Heart right ventricle (tissue), 16 donors: ENCODE data around the gene OR51B6. TPM values are rescaled to one million over a fixed set of nuclear protein-coding genes. Genes with fewer than 3 reads are reported as not detected.
"Not testable (repeated sequence)": the region's sequence is repeated elsewhere in the genome, so short reads cannot be mapped to it uniquely, and the experiment has no call there.

ENCODE experiments used
- ATAC-seq, 8 donors: fragments of 200-7000 bp; cut with Tn5 transposase; one replicate each; pipeline ENCODE4 v1.9.1; 2020; ENCODE audit warnings: mild to moderate bottlenecking in 8 of 8, moderate library complexity in 8 of 8, moderate number of reproducible peaks in 1 of 8
- DNase-seq, 2 donors: peaks; one replicate each; pipeline ENCODE4 v3.0.0-alpha.2; 2020
- H3K27ac ChIP-seq, 10 donors: fragments of 200-600 bp; sonication (generic) in 2 of 10; one replicate each; pipeline versions ENCODE4 v1.5.0 to v1.8.0; 2020 to 2022; ENCODE audit warnings: mild to moderate bottlenecking in 3 of 10
- H3K27me3 ChIP-seq, 7 donors: fragments of 200-600 bp; one replicate each; pipeline ENCODE4 v1.8.0; 2021 to 2022; ENCODE audit warnings: mild to moderate bottlenecking in 2 of 7
- H3K36me3 ChIP-seq, 9 donors: fragments of 200-600 bp; sonication (generic) in 1 of 9; one replicate each; pipeline versions ENCODE4 v1.5.0 to v1.8.0; 2020 to 2022; ENCODE audit warnings: mild to moderate bottlenecking in 2 of 9
- H3K4me1 ChIP-seq, 9 donors: fragments of 200-600 bp; sonication (generic) in 1 of 9; one replicate each; pipeline versions ENCODE4 v1.5.0 to v1.8.0; 2020 to 2022; ENCODE audit warnings: mild to moderate bottlenecking in 4 of 9
- H3K4me3 ChIP-seq, 10 donors: fragments of 200-600 bp; sonication (generic) in 2 of 10; one replicate each; pipeline versions ENCODE4 v1.5.0 to v1.8.0; 2020 to 2022; ENCODE audit warnings: mild to moderate bottlenecking in 7 of 10, moderate library complexity in 2 of 10
- H3K9me3 ChIP-seq, 11 donors: fragments of 200-600 bp in 10 of 11; sonication (generic) in 2 of 11; one replicate each; pipeline versions ENCODE4 v1.5.0 to v1.8.0; 2013 to 2022; ENCODE audit warnings: mild to moderate bottlenecking in 2 of 11, control low read depth in 1 of 11, moderate library complexity in 1 of 11
- CTCF ChIP-seq, 9 donors: fragments of 200-600 bp; sonication (generic) in 2 of 9; IDR thresholded peaks; one replicate each; pipeline versions ENCODE4 v1.5.0 to v1.8.0; 2021 to 2022; ENCODE audit warnings: antibody characterized with exemption in 9 of 9, mild to moderate bottlenecking in 5 of 9, moderate library complexity in 1 of 9
- WGBS, 2 donors: extraction: QIAGEN DNeasy Blood & Tissue Kit; methylation state at CpG; one replicate each; pipeline ENCODE4 v1.1.7; 2013; ENCODE audit warnings: inconsistent platforms in 1 of 2; 5-methylcytosine and 5-hydroxymethylcytosine counted together
- intact Hi-C, 10 donors: fragments of 100-400 bp; cut with DNase I; formaldehyde crosslinking; loops; one replicate each; pipeline versions ENCODE4 v1.11.1 to v1.14.2; 2022
- polyA plus RNA-seq, 2 donors: library from polyadenylated mRNA; stranded (reverse); fragments of 200-250 nt; gene quantifications; one replicate each; pipeline ENCODE4 v1.2.3, GENCODE V29; 2013
- total RNA-seq, 10 donors: library from RNA; stranded (reverse); fragmentation: NEBNext Ultra II Directional in 3 of 10; extraction: Animal tissue kit (Norgen Biotek cat#: 25700) in 3 of 10; gene quantifications; one replicate each; pipeline versions ENCODE4 v1.2.1 to v1.2.4, GENCODE V29; 2021 to 2023
- donor health status: Arrhythmogenic right ventricular cardiomyopathy.
- donor health status: ischemic (EF 13 %, LVEDD 7.1; RV severe dilation, severe dysfunction).
- donor health status: healthy with polysubstance abuse.
- donor health status: DM: no; HTN: yes; CAD: no.
- donor health status: DM: no; HTN: no; CAD: no.
- donor health status: ischemic (EF 25% LVEDD 6.9; RV normal size, moderate dysfunction).
- donor health status: ischemic (EF 25% LVEDD 5.7; RV mildly dilated, moderate dysfunction).
- donor health status: healthy.
- donor health status: DM: yes; HTN: yes; CAD: no.
- donor health status: Ischemic cardiomyopathy.
- donor health status: ischemic (EF 35%, LVEDD 5.7; RV mildly dilated, moderate dysfunction).
- donor health status: nonischemic (EF 11% LVEDD 7.7; RV severe dilation, severe dysfunction).
- donor health status: DM: yes; HTN: yes; CAD: no.
- donor health status: PGD.
- donor health status: ischemic (EF 29% LVEDD 5.4; RV normal size, mild dysfunction).
- donor health status: nonischemic (EF 23%, LVEDD 6.1; RV moderate dilation, normal function).

Gene OR51B6
- total and polyA plus RNA-seq, 12 donors: not detected

GRCh38 chr11:5335170-5335569 lies 16.1 kb upstream of the OR51B6 start:
- no peak overlapping the region for H3K27ac ChIP-seq
- H3K4me3 ChIP-seq: no peak overlapping the region
- DNase-seq (no peak), ATAC-seq (no peak)
- TF ChIP-seq CTCF (IDR thresholded peaks at IDR 0.05): no peak
- no peaks in the 10 kb centered on the region for H3K4me1 ChIP-seq
- no peaks in the 10 kb centered on the region for H3K9me3 ChIP-seq
- no peaks in the 10 kb centered on the region for H3K27me3 ChIP-seq
- 32 to 35% methylated on average over 1 of the region's 1 CpG for WGBS, 2 donors
- intact Hi-C loops: no loop called here
- no peaks in the 10 kb centered on the region for H3K36me3 ChIP-seq

GRCh38 chr11:5336331-5336730 lies 15.0 kb upstream of the OR51B6 start:
- intact Hi-C loops: no loop called here
- Histone ChIP-seq H3K4me1 (no peaks in the 10 kb centered on the region), H3K4me3 (no peak overlapping the region), H3K9me3 (no peaks in the 10 kb centered on the region), H3K36me3 (no peaks in the 10 kb centered on the region), H3K27me3 (no peaks in the 10 kb centered on the region), H3K27ac (no peak overlapping the region)
- no peak for ATAC-seq
- TF ChIP-seq CTCF (IDR thresholded peaks at IDR 0.05): no peak
- no peak for DNase-seq

GRCh38 chr11:5337253-5337652 lies 14.1 kb upstream of the OR51B6 start:
- H3K27ac ChIP-seq, DNase-seq, H3K4me1 ChIP-seq, intact Hi-C loops, H3K27me3 ChIP-seq, H3K4me3 ChIP-seq, H3K9me3 ChIP-seq, ATAC-seq, H3K36me3 ChIP-seq: not testable (repeated sequence)
- 69 to 79% methylated on average over 1 of the region's 1 CpG for WGBS, 2 donors

DNA sequence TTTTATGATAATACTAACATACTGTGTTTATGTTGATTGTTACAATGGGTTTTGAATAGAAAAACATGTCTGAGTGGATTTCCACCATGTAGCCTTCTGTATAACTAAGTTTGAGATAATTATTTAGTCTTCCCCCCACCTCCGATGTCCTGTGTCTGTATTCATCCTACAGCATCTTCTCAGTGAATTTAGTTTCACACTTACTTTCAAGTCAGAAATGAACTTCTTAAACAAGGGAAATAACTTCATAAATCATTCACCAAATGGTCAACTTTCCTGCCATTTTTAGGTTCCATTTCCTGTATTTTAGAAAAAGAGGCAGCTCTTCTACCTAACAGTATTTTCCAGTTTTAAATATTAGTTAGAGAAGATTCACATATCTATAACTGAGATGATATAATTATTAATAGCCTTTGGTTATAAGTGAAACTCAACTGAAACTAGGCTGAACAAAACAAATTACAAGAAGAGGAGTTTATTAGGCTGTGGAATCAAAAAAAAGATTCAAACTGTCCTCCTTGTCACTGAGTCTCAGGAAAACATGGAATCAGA lies 11.5 kb upstream of the OR51B6 start:
- Histone ChIP-seq H3K27ac (no peak overlapping the region), H3K27me3 (no peaks in the 10 kb centered on the region), H3K9me3 (no peaks in the 10 kb centered on the region), H3K4me3 (no peak overlapping the region), H3K36me3 (no peaks in the 10 kb centered on the region), H3K4me1 (no peaks in the 10 kb centered on the region)
- WGBS, 2 donors: 85 to 96% methylated on average over 1 of the region's 1 CpG
- intact Hi-C loops: no loop called here
- ATAC-seq (no peak), DNase-seq (no peak)
- TF ChIP-seq CTCF (IDR thresholded peaks at IDR 0.05): no peak

DNA sequence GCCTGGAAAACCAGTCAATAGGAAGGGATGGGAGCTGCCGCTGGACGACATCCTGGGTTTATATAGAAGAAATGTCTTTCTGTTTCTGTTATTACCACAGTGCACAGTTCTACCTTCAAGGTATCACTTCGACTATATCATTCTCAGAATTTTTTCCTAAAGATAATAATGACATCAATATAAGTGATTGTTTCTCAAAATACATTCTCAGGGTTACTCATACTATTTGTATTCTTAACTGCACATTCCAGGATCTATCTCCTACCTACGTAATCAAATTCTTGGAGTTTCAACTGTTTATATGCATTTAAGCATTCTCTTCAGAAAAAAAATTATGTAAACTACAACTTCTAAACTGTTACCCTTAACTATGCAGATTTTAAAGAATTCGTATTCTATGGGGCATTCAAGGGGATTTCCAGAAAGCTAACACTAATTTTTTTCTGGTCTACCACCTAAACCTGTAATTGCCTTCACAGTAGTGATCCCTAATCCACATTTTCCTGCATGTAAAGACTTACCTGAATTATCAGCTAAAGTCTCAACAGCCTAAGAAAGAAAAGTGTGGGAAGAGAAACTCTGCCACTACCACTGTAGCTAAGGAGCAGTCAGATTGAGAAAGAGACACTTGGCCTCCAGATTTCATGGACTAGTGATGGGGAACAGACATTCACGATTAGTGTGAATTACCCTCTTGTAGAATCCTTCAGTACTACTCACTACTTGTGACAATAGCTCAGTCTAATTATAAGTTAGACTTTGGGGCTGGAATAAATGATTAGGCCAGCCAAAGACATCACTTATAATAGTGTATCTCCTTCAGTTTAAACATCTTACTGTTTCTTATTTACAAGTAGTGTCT lies 7.6 kb upstream of the OR51B6 start, which contains the start of gene OR51B5:
Gene OR51B5, minus strand, starts transcription at position 51 of the 862 bp plus-strand sequence. Its CDS starts 0 bp downstream, at position 51.
- intact Hi-C loops: no loop called here
- H3K27ac ChIP-seq: no peak within 1 kb of the TSS
- no peaks in the 10 kb centered on the region for H3K36me3 ChIP-seq
- 75 to 77% methylated on average over 6 of the region's 6 CpGs for WGBS, 2 donors
- no peaks in the 10 kb centered on the region for H3K27me3 ChIP-seq
- ATAC-seq: no peak
- no peak for DNase-seq
- no peaks in the 10 kb centered on the region for H3K9me3 ChIP-seq
- no peaks in the 10 kb centered on the region for H3K4me1 ChIP-seq
- TF ChIP-seq CTCF (IDR thresholded peaks at IDR 0.05): no peak
- H3K4me3 ChIP-seq: no peak within 1 kb of the TSS
